Measurements from ENCODE around the gene VTI1A.
A peak's percentile ranks its signal among the peaks of the same experiment; 100 is the strongest.

VTI1A gene

DNA sequence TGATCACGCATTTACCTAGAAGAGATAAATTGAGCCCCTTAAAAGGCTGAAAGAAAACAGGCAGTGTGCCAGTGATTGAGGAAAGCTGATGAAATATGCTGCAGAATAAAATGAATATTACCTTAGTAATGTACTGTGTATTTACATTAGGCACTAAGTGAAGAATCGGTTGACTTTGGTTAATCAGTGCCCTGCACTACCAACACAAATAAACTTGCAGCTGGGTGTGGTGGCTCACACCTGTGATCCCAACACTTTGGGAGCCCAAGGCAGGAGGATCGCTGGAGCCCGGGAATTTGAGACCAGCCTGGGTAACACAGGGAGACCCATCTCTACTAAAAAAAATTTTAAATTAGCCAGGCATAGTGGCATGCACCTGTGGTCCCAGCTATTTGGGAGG lies 354.7 kb downstream of the VTI1A start:
- no peaks in the 10 kb centered on the region for H3K4me1 Mint-ChIP-seq
- ATAC-seq (replicated peaks) = no peak

DNA sequence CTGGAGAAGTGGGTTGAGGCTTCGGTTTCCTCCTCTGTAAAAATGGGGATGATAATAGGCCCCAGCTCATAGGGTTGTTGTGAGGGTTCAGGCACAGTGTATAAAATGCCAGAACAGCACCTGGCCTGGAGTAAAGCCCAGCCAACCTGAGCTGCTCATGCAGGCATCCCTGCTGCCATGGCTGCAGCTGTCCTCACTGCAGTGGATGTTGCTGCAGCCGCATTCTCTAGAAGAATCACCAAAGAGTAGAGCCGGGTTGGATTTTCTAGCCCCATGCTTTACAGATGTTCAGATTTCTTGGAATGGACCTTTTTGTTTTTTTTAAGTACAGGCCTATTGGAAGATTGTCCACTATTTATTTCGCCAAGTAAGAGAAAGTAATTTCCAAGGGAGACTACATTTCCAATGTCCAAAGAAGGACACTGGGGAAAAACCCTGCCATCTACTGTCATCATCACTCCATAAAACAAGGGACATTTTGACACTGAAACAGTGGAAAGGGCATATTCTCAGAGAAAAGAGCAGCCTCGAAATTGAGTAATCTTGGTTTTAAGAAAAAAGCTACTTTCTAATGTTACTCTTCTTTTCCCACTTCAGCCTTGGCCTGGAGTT lies 355.5 kb downstream of the VTI1A start:
- DNase-seq (no peak), ATAC-seq (replicated peaks) (no peak)
- Mint-ChIP-seq H3K36me3 (peaks cover 17 to 31% of the 10 kb centered on the region in 2 donors), H3K4me3 (no peak overlapping the region), H3K27ac (no peak overlapping the region), H3K4me1 (no peaks in the 10 kb centered on the region), H3K9me3 (no peaks in the 10 kb centered on the region), H3K27me3 (no peaks in the 10 kb centered on the region)

More for the DNA sequence above, 354.7 kb downstream of the VTI1A start:
- H3K27ac Mint-ChIP-seq = no peak overlapping the region
- H3K9me3 Mint-ChIP-seq = no peaks in the 10 kb centered on the region
- peaks cover 10 to 23% of the 10 kb centered on the region in 2 donors for H3K36me3 Mint-ChIP-seq
- no peaks in the 10 kb centered on the region for H3K27me3 Mint-ChIP-seq
- no peak overlapping the region for H3K4me3 Mint-ChIP-seq
- no peak for DNase-seq

DNA sequence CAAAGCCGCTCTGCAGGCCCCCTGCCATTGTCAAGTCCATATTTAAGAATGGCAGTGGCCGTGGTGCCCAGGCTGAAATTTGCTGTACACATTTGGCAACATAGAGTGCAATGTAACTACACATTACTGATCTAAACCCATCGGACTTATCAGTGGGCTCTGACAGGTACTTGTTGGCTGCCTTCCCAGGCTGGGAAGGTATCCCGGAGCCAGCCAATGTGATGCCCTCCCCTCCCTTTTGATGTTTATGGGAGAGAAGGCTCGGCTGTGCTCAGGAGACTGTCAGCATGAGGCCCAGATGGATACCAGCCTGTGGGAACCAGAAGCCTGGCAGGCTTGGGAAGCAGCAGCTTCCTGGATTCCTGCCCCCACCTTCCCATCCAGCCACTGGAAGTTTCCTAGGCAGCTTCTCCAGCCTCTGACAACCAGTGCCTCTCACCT lies 357.0 kb downstream of the VTI1A start:
- Mint-ChIP-seq H3K27ac (no peak overlapping the region), H3K27me3 (no peaks in the 10 kb centered on the region), H3K36me3 (peaks cover 15 to 29% of the 10 kb centered on the region in 2 donors), H3K4me1 (no peaks in the 10 kb centered on the region), H3K9me3 (no peaks in the 10 kb centered on the region), H3K4me3 (no peak overlapping the region)
- DNase-seq (no peak), ATAC-seq (replicated peaks) (no peak)

GRCh38 chr10:112805254-112805590 lies 358.2 kb downstream of the VTI1A start:
- Mint-ChIP-seq H3K9me3 (no peaks in the 10 kb centered on the region), H3K27ac (no peak overlapping the region), H3K36me3 (peaks cover 18 to 30% of the 10 kb centered on the region in 2 donors), H3K27me3 (no peaks in the 10 kb centered on the region), H3K4me1 (no peaks in the 10 kb centered on the region), H3K4me3 (no peak overlapping the region)
- no peak for DNase-seq
- no peak for ATAC-seq (replicated peaks)

DNA sequence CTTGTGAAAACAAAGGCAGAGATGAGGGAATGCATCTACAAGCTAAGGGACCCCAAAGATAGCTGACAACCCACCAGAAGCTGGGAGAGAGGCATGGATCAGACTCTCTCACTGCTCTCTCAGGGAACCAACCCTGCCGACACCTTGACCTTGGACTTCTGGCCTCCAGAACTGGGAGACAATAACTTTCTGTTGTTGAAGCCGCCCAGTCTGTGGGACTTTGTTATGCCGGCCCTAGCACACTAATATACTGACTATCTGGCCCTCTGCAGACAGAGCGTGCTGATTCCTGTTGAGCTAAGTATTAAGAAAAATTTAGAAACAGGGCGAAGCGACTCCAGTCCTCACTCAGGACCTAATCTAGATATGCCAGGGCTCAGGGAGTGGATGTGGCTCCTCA lies 358.7 kb downstream of the VTI1A start:
- ATAC-seq (replicated peaks) (no peak), DNase-seq (no peak)
- Mint-ChIP-seq H3K36me3 (peaks cover 20 to 34% of the 10 kb centered on the region in 2 donors), H3K27me3 (no peaks in the 10 kb centered on the region), H3K4me1 (no peaks in the 10 kb centered on the region), H3K27ac (no peak overlapping the region), H3K4me3 (no peak overlapping the region), H3K9me3 (no peaks in the 10 kb centered on the region)

- Mint-ChIP-seq H3K36me3 (peaks cover 20 to 33% of the 10 kb centered on the region in 2 donors), H3K27me3 (no peaks in the 10 kb centered on the region), H3K4me1 (no peaks in the 10 kb centered on the region), H3K9me3 (no peaks in the 10 kb centered on the region), H3K4me3 (no peak overlapping the region), H3K27ac (no peak overlapping the region)
- DNase-seq (no peak), ATAC-seq (replicated peaks) (no peak)
Measured at GRCh38 chr10:112807013-112807412, 360.0 kb downstream of the VTI1A start.

- DNase-seq (no peak), ATAC-seq (replicated peaks) (no peak)
- no peaks in the 10 kb centered on the region for H3K9me3 Mint-ChIP-seq
- no peak overlapping the region for H3K27ac Mint-ChIP-seq
- no peak overlapping the region for H3K4me3 Mint-ChIP-seq
- peaks cover 16 to 40% of the 10 kb centered on the region in 2 donors for H3K36me3 Mint-ChIP-seq
- H3K4me1 Mint-ChIP-seq = peaks cover 3 to 6% of the 10 kb centered on the region in 2 donors
- H3K27me3 Mint-ChIP-seq = no peaks in the 10 kb centered on the region
Measured at GRCh38 chr10:112809736-112810135, 362.7 kb downstream of the VTI1A start.

- DNase-seq (no peak), ATAC-seq (replicated peaks) (no peak)
- peaks cover 3 to 6% of the 10 kb centered on the region in 2 donors for H3K4me1 Mint-ChIP-seq
- no peaks in the 10 kb centered on the region for H3K27me3 Mint-ChIP-seq
- peaks cover 21 to 49% of the 10 kb centered on the region in 2 donors for H3K36me3 Mint-ChIP-seq
- no peaks in the 10 kb centered on the region for H3K9me3 Mint-ChIP-seq
- H3K4me3 Mint-ChIP-seq = no peak overlapping the region
- no peak overlapping the region for H3K27ac Mint-ChIP-seq
Measured at GRCh38 chr10:112810711-112811151, 363.7 kb downstream of the VTI1A start.

- DNase-seq = no peak
- Mint-ChIP-seq H3K4me1 (peaks cover 3 to 6% of the 10 kb centered on the region in 2 donors), H3K27me3 (no peaks in the 10 kb centered on the region), H3K9me3 (no peaks in the 10 kb centered on the region), H3K4me3 (no peak overlapping the region), H3K27ac (no peak overlapping the region), H3K36me3 (peaks cover 26 to 59% of the 10 kb centered on the region in 2 donors)
- no peak for ATAC-seq (replicated peaks)
Measured at GRCh38 chr10:112811741-112812551, 364.9 kb downstream of the VTI1A start.

DNA sequence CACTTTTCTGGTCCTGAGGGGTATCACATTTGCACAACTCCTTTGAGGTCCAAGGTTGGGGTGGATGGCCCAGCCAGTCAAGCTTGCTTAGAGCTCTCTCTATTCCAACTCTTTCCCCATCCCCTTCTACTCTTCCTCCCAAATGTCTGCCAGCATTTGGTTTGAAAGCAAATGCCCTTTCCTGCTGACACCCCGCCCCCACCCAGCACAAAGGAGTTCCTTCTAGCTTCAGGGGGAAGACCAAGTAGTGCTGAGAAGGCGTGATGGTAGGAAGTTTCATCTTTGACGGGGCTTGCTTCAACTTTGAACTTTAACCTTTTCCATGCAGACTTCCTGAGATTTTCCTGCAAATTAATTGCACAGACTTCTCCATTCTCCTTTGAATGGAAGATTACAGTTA lies 365.6 kb downstream of the VTI1A start:
- H3K4me1 Mint-ChIP-seq = peaks cover 3 to 6% of the 10 kb centered on the region in 2 donors
- peaks cover 26 to 60% of the 10 kb centered on the region in 2 donors for H3K36me3 Mint-ChIP-seq
- DNase-seq (no peak), ATAC-seq (replicated peaks) (no peak)
- H3K27ac Mint-ChIP-seq = peak overlapping the region; percentile 26
- H3K4me3 Mint-ChIP-seq = no peak overlapping the region
- H3K27me3 Mint-ChIP-seq = no peaks in the 10 kb centered on the region
- H3K9me3 Mint-ChIP-seq = no peaks in the 10 kb centered on the region

- Mint-ChIP-seq H3K27me3 (no peaks in the 10 kb centered on the region), H3K4me3 (no peak overlapping the region), H3K27ac (no peak overlapping the region), H3K36me3 (peaks cover 26 to 60% of the 10 kb centered on the region in 2 donors), H3K4me1 (peaks cover 3 to 6% of the 10 kb centered on the region in 2 donors), H3K9me3 (no peaks in the 10 kb centered on the region)
- DNase-seq (no peak), ATAC-seq (replicated peaks) (no peak)
Measured at GRCh38 chr10:112813866-112814591, 367.0 kb downstream of the VTI1A start.

DNA sequence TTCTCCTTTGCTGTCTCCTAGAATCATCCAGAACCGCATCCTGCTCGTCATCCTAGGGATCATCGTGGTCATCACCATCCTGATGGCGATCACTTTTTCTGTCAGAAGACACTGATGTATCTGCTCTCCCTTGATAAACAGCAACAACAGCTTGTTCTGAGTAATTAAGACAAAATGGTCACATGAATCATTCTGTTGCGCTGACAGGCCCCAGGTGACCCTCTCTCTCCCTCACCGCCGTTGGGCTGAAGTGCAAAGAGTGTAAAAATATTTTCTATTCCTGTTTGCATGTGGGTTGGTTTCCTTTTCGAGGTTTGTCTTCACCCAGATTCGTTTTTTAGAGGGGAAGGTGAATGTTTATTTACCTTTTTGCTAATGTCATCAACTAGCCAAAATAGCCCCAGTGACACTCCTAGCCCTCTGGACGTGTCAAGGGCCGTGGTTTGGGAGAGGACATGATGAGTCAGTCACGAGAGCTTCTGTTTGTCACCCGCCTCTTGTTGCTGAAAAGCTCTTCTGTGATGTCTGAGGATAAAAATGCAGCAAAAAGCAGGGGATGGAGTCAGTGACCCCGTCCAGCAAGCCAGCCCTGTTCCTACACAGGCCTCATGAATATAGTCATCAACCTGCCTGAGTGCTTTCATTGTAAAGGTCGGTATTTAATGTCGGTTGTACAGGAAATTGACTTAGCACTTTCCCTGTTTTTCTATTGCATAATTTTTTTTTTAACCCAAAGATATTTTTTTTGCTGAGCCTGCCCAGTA lies 368.4 kb downstream of the VTI1A start:
- ATAC-seq (replicated peaks) (no peak), DNase-seq (no peak)
- H3K27ac Mint-ChIP-seq = no peak overlapping the region
- no peaks in the 10 kb centered on the region for H3K27me3 Mint-ChIP-seq
- no peaks in the 10 kb centered on the region for H3K9me3 Mint-ChIP-seq
- no peak overlapping the region for H3K4me3 Mint-ChIP-seq
- peaks cover 3 to 6% of the 10 kb centered on the region in 2 donors for H3K4me1 Mint-ChIP-seq
- H3K36me3 Mint-ChIP-seq = peaks cover 34 to 65% of the 10 kb centered on the region in 2 donors

GRCh38 chr10:112816033-112816430 lies 369.0 kb downstream of the VTI1A start:
- peaks cover 34 to 62% of the 10 kb centered on the region in 2 donors for H3K36me3 Mint-ChIP-seq
- ATAC-seq (replicated peaks) (no peak), DNase-seq (no peak)
- no peaks in the 10 kb centered on the region for H3K27me3 Mint-ChIP-seq
- H3K27ac Mint-ChIP-seq = no peak overlapping the region
- no peaks in the 10 kb centered on the region for H3K9me3 Mint-ChIP-seq
- peaks cover 3 to 6% of the 10 kb centered on the region in 2 donors for H3K4me1 Mint-ChIP-seq
- H3K4me3 Mint-ChIP-seq = no peak overlapping the region

- ATAC-seq (replicated peaks) (no peak), DNase-seq (no peak)
- no peak overlapping the region for H3K27ac Mint-ChIP-seq
- no peaks in the 10 kb centered on the region for H3K9me3 Mint-ChIP-seq
- H3K36me3 Mint-ChIP-seq = peaks cover 40 to 68% of the 10 kb centered on the region in 2 donors
- H3K27me3 Mint-ChIP-seq = no peaks in the 10 kb centered on the region
- peaks cover 3 to 6% of the 10 kb centered on the region in 2 donors for H3K4me1 Mint-ChIP-seq
- H3K4me3 Mint-ChIP-seq = no peak overlapping the region
Measured at GRCh38 chr10:112816891-112817290, 369.9 kb downstream of the VTI1A start.

Measured in stimulated activated naive B cell treated with anti-CD40 and anti-IgM and Interleukin-4, amounts not matched to agents 10 μg/mL and 1 μg/mL and 100 μg/mL, for 72 hours (primary cell).